Spleen (tissue), 11 donors: ENCODE data around the gene TTC7B. TPM values are rescaled to one million over a fixed set of nuclear protein-coding genes. Genes with fewer than 3 reads are reported as not detected.
A peak's percentile ranks its signal among the peaks of the same experiment; 100 is the strongest.

Experiments used
- DNase-seq: peaks from one replicate; pipeline ENCODE4 v3.0.0-alpha.2; 2020
- H3K27ac ChIP-seq, 8 donors: fragments of 200-600 bp; sonication (generic) in 7 of 8; 1 replicate in 4 of 8; 2 replicates in 4 of 8; pipeline versions ENCODE4 v1.5.0 to v1.8.0; 2016 to 2021; ENCODE audit warnings: inconsistent platforms in 4 of 8, mild to moderate bottlenecking in 4 of 8, moderate library complexity in 1 of 8
- H3K27me3 ChIP-seq, 7 donors: fragments of 200-600 bp; sonication (generic) in 6 of 7; replicated peaks in 1 of 7; 1 replicate in 4 of 7; 2 replicates in 3 of 7; pipeline versions ENCODE4 v1.5.0 to v1.8.0; 2016 to 2021; ENCODE audit warnings: inconsistent platforms in 3 of 7, mild to moderate bottlenecking in 1 of 7
- H3K36me3 ChIP-seq, 6 donors: fragments of 200-600 bp; sonication (generic) in 5 of 6; 1 replicate in 4 of 6; 2 replicates in 2 of 6; pipeline versions ENCODE4 v1.5.0 to v1.8.0; 2016 to 2021; ENCODE audit warnings: inconsistent platforms in 2 of 6
- H3K4me1 ChIP-seq, 6 donors: fragments of 200-600 bp; sonication (generic) in 5 of 6; 1 replicate in 3 of 6; 2 replicates in 3 of 6; pipeline versions ENCODE4 v1.5.0 to v1.8.0; 2016 to 2021; ENCODE audit warnings: inconsistent platforms in 3 of 6
- H3K4me3 ChIP-seq, 8 donors: fragments of 200-600 bp; sonication (generic) in 7 of 8; 1 replicate in 4 of 8; 2 replicates in 4 of 8; pipeline versions ENCODE4 v1.5.0 to v1.8.0; 2016 to 2021; ENCODE audit warnings: inconsistent platforms in 4 of 8, mild to moderate bottlenecking in 4 of 8, moderate library complexity in 2 of 8
- H3K9me3 ChIP-seq, 8 donors: fragments of 200-600 bp; sonication (generic) in 7 of 8; 1 replicate in 4 of 8; 2 replicates in 4 of 8; pipeline versions ENCODE4 v1.5.0 to v1.8.0; 2016 to 2021; ENCODE audit warnings: inconsistent platforms in 4 of 8
- CTCF ChIP-seq, 11 experiments: fragments of 200-600 bp in 7 of 11; fragments of 450-650 bp in 4 of 11; sonication (generic) in 4 of 11; IDR thresholded peaks in 8 of 11; conservative IDR thresholded peaks in 3 of 11; 1 replicate in 7 of 11; 2 replicates in 4 of 11; pipeline versions ENCODE4 v1.4.0 to v1.8.0; 2016 to 2021; ENCODE audit warnings: antibody characterized with exemption in 11 of 11, inconsistent platforms in 4 of 11, mild to moderate bottlenecking in 1 of 11
- POLR2A ChIP-seq, 3 donors: fragments of 450-650 bp; IDR thresholded peaks; one replicate each; pipeline ENCODE4 v1.5.1; 2017; ENCODE audit warnings: antibody characterized with exemption in 3 of 3, mild to moderate bottlenecking in 1 of 3
- POLR2AphosphoS5 ChIP-seq, 3 donors: sonication (generic); formaldehyde crosslinking; IDR thresholded peaks; one replicate each; pipeline ENCODE4 v1.5.1; 2017; ENCODE audit warnings: antibody characterized with exemption in 3 of 3
- WGBS, 5 donors: extraction: QIAGEN DNeasy Blood & Tissue Kit in 3 of 5; methylation state at CpG; one replicate each; pipeline versions ENCODE4 v1.1.5 to v1.1.7; 2013 to 2018; 5-methylcytosine and 5-hydroxymethylcytosine counted together
- intact Hi-C: fragments of 100-400 bp; cut with DNase I; formaldehyde crosslinking; loops from one replicate; pipeline ENCODE4 v1.15.0; 2023; ENCODE audit warnings: low total_unique reads
- polyA plus RNA-seq, 3 donors: library from polyadenylated mRNA; stranded (reverse); fragments of 200-250 nt; gene quantifications; one replicate each; pipeline ENCODE4 v1.2.1, GENCODE V29; 2013
- total RNA-seq, 7 donors: library from RNA; depleted of rRNA in 3 of 7; stranded (reverse); fragments of >200 nt in 3 of 7; fragmentation: NEBNext Ultra II Directional in 4 of 7; extraction: Animal tissue kit (Norgen Biotek cat#: 25700) in 4 of 7; gene quantifications; one replicate each; pipeline versions ENCODE4 v1.1.0 to v1.2.1, GENCODE V29; 2016 to 2021
- donor health status: healthy with polysubstance abuse.
- donor health status: DM: no; HTN: no; CAD: no; lungs with moderate emphysema.
- donor health status: DM: no; HTN: no; CAD: no.
- donor health status: Bipolar disorder and iron deficiency.
- donor health status: healthy.
- donor health status: DM: no; HTN: no; CAD: no.
- donor health status: DM: yes; HTN: yes; CAD: no.

TTC7B gene
- total and polyA plus RNA-seq, 10 donors: 6.6 to 98.4 (median 62.6) TPM

GRCh38 chr14:90575781-90576180, 240.4 kb downstream of the TTC7B start:
- Histone ChIP-seq H3K4me1 (peaks cover 0 to 10% (median 7%) of the 10 kb centered on the region in 6 donors), H3K4me3 (no peak overlapping the region), H3K9me3 (no peaks in the 10 kb centered on the region), H3K36me3 (peaks cover 0 to 77% (median 11%) of the 10 kb centered on the region in 6 donors), H3K27me3 (no peaks in the 10 kb centered on the region), H3K27ac (no peak overlapping the region)
- DNase-seq: no peak
- intact Hi-C loops: no loop called here
- 92 to 97% (median 94%) methylated on average over 7 of the region's 7 CpGs for WGBS, 5 donors
- TF ChIP-seq POLR2AphosphoS5 (IDR thresholded peaks at IDR 0.05) (no peak), CTCF (IDR thresholded peaks at IDR 0.05 in 8 of 11, conservative IDR thresholded peaks at IDR 0.05 in 3 of 11) (no peak), POLR2A (IDR thresholded peaks at IDR 0.05) (no peak)

- intact Hi-C loops: no loop called here
- no peak overlapping the region for H3K27ac ChIP-seq
- H3K36me3 ChIP-seq: peaks cover 0 to 80% (median 11%) of the 10 kb centered on the region in 6 donors
- no peaks in the 10 kb centered on the region for H3K27me3 ChIP-seq
- H3K4me3 ChIP-seq: no peak overlapping the region
- no peaks in the 10 kb centered on the region for H3K9me3 ChIP-seq
- no peak for TF ChIP-seq POLR2A (IDR thresholded peaks at IDR 0.05)
- TF ChIP-seq POLR2AphosphoS5 (IDR thresholded peaks at IDR 0.05): no peak
- TF ChIP-seq CTCF (IDR thresholded peaks at IDR 0.05 in 8 of 11, conservative IDR thresholded peaks at IDR 0.05 in 3 of 11): no peak
- 79 to 94% (median 90%) methylated on average over 5 of the region's 5 CpGs for WGBS, 5 donors
- DNase-seq: no peak
- H3K4me1 ChIP-seq: peaks cover 0 to 6% (median 4%) of the 10 kb centered on the region in 6 donors
These were observed 240.9 kb downstream of the TTC7B start for GRCh38 chr14:90575336-90575735.

GRCh38 chr14:90574188-90575131, 241.8 kb downstream of the TTC7B start:
- H3K9me3 ChIP-seq: no peaks in the 10 kb centered on the region
- TF ChIP-seq CTCF (IDR thresholded peaks at IDR 0.05 in 8 of 11, conservative IDR thresholded peaks at IDR 0.05 in 3 of 11): no peak
- TF ChIP-seq POLR2AphosphoS5 (IDR thresholded peaks at IDR 0.05): peak in 2 of 3 donors; percentile 33 to 35
- no peak for TF ChIP-seq POLR2A (IDR thresholded peaks at IDR 0.05)
- peak; percentile 29 for DNase-seq
- 75 to 88% (median 82%) methylated on average over 13 of the region's 13 CpGs for WGBS, 5 donors
- H3K27me3 ChIP-seq: no peaks in the 10 kb centered on the region
- H3K4me3 ChIP-seq: no peak overlapping the region
- intact Hi-C loops: no loop called here
- peaks cover 0 to 79% (median 11%) of the 10 kb centered on the region in 6 donors for H3K36me3 ChIP-seq
- no peak overlapping the region for H3K27ac ChIP-seq
- no peaks in the 10 kb centered on the region for H3K4me1 ChIP-seq
